DMS 273 treated with DMSO at 0.1 percent for 48 hours (cell line): ENCODE results near the gene INTS7.
"Not testable (repeated sequence)": the region's sequence is repeated elsewhere in the genome, so short reads cannot be mapped to it uniquely, and the experiment has no call there.

Experiments used
- DNase-seq: peaks from one replicate; lab custom pipeline; 2025; lab: John Stamatoyannopoulos, UW

INTS7 gene

GRCh38 chr1:211935448-211935970 lies 99.8 kb downstream of the INTS7 start:
- no peak for DNase-seq

DNA sequence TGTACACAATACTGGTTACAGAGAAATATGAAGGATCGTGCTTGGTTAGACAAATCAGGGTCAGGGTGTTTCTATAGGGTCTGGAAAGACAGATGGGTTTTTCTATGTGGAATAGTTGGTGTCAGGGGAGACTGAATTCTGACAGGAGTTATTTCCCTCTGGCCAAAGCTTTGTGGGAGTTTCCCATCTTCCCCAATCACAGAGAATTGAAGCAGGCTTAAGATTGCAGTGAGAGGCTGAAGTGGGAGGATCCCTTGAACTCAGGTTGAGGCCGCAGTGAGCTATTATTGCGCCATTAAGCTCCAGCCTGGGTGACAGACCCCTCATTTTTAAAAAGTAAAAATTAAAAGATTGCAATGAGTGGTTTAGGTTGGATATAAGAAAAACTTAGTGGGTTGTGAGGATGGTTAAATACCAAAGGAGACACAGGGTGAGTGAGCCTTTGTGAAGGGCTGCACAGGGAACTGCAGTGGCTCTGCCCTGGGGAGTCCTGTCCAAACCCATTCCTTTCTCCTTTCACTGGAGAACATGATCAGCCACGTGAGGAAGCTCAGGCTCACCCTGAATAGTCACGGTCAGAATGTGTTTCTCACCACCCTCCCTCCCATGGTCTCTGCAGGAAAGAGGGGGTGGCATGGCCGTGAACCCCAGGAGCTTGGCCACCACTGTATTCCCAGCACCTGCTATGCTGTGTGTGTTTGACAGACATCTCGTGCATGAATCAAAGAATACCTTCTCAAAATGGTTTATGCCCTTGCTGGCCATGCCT lies 101.2 kb downstream of the INTS7 start:
- no peak for DNase-seq

DNA sequence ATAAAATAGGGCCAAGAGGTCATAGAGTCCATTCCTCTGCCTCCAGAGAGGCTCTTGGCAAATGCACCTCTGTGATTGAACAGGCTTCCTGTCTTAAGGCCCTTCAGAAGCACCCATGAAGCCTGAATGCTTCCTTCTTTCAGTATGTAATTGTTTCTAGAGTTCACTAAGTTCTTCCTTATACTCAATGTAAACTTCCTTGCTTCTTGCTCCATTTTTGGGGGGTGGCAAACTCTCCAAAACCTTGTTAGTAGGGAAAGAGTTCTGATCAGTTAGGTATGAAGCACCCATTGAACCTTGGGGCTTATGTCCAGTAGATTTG lies 102.5 kb downstream of the INTS7 start:
- no peak for DNase-seq

GRCh38 chr1:211932231-211932932 lies 103.0 kb downstream of the INTS7 start:
- no peak for DNase-seq

- DNase-seq, result no peak
Measured at GRCh38 chr1:211929683-211930082, 105.7 kb downstream of the INTS7 start.

DNA sequence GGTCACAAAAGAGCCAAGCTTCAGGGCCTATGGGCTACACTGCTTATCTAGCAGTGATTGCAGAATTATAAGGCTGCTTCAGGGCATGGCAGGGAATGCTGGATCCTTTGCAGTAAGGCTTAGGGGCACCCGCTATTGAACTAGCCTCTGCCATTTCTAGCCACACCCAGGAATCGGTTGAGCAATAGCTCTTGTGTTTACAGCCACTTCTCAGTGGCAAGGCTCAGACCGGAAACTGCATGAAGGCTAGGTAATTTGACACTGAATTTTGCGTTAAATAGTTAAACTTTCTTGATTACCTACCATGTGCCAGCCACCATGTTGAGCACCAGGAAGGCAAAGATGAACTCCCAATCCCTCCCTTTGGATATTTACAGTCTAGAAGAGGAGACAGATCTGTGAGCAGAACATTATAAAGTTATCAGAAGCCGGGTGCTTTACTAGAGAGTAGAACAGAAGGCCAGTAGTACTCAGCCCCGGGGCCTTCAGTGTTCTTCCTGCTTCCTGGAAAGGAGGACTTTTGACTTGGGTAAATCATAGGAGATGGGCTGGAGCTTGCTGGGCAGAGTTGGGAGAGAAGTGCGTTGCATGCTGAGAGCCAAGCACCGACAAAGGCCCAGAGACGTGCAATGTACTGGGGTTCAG lies 106.2 kb downstream of the INTS7 start:
- DNase-seq, result no peak

GRCh38 chr1:211928290-211928801 lies 107.0 kb downstream of the INTS7 start:
- no peak for DNase-seq

DNA sequence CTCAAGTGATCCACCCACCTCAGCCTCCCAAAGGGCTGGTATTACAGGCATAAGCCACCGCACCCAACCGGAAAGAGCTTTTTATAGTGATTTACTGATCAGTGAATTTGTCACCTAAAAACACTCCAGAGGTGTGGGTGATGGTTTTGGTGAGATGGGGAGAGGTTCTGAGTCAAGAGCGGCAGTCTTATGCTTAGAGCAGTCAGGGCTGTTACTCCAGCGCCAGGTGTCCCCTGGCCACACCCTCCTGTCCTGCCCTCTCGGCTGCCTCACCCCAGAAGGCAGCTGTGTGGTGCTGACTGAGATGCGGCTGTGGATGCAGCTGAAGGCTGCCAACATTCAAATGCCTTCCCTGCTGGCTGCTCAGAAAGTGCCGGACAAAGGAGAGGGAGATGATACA lies 110.3 kb downstream of the INTS7 start:
- no peak for DNase-seq

DNA sequence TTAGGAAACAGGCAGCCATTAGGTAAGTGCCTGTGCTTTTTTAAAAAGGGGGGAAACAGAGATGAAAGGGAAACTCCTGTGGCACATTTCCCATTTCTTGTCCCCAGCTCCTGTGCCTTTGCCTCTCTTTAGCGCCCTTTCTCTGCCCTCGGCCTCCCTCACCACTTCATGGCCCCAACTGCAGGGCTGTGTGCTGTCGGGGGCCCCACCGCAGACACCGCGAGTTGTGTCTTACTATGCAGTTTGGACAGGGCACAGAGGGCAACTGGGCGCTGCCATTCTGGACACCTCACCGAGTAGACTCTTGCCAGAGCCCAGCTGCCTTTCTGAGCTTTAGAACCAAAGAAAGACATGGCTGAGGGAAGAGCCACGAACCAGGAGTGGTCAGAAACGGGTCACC lies 111.1 kb downstream of the INTS7 start:
- DNase-seq, result no peak

DNA sequence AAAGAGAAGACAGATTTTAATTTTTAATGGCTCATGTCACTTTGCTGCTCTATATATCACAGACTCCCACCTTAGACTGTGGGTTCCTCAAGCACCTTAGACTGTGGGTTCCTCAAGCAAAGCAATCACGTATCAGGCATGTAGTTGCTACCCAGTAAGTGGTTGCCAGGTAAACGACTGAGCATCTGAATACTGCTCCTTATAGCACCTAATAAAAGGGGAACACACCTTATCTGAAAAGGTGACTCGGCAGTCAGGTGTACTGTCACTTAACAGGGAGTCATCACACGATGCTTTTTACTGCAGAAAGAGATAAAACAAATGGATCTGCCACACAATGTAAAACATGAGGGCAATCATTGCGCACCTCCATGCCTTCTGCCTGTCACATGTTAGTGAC lies 112.3 kb downstream of the INTS7 start:
- DNase-seq, result no peak

- DNase-seq, result no peak
Measured at GRCh38 chr1:211921579-211922095, 113.7 kb downstream of the INTS7 start.

DNA sequence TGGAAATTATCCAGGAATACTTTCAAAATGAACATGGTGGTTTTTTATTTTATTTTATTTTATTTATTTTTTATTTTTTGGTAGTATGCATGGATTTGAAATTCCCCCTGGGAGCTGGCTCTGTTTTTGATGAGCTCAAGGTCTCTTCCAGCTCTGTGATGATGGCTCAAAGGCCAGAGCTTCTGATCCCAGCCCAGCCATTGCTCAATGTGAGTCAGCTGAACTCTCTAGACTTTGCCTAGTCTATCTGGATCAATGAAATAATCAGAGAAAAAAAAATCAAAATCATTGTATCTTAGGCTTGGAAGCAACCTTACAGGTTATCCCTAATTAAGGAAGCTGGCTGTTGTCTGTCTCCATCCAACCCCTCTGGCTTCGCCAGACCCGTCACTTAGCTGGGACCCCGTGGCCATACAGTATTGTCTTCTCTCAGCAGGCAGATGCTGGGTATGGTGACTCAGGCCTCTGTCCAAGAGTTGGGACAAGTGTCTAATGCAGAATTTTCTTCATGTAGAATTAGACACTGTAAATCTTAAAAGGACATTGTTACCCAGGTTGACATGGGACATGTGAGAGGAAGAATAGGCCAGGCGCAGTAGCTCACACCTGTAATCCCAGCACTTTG lies 114.6 kb downstream of the INTS7 start:
- DNase-seq, result no peak

- no peak for DNase-seq
Measured at GRCh38 chr1:211920141-211920572, 115.2 kb downstream of the INTS7 start.

GRCh38 chr1:211918843-211919414 lies 116.4 kb downstream of the INTS7 start:
- DNase-seq, result no peak

- DNase-seq, result not testable (repeated sequence)
Measured at GRCh38 chr1:211916458-211916857, 118.9 kb downstream of the INTS7 start.

GRCh38 chr1:211915924-211916323 lies 119.4 kb downstream of the INTS7 start:
- no peak for DNase-seq

DNA sequence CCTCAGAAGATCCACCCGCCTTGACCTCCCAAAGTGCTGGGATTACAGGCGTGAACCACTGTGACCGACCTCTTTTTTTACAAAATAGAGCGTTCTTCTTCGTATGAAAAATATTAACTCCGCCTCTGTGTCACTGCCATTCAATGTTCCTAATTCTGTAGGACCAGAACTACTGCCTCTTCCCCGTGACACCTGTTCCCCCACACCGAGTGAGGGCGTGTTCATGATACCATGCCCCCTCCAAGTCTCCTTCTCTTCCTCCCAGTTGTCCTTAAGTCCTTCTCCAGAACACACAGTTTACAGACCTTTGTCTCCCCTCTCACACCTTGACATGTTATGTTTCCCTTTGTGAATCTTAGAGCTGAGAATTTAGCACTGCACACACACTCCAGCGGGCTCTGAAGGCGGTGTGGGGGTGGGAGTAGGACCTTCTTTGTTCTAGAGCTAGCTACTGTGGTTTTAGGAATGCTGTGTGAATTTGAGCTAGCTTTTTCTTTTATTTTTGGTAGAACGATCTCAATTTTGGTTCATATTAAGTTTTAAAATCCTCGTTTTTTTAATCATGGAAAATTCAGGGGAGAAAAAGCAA lies 122.4 kb downstream of the INTS7 start:
- DNase-seq, result no peak

DNA sequence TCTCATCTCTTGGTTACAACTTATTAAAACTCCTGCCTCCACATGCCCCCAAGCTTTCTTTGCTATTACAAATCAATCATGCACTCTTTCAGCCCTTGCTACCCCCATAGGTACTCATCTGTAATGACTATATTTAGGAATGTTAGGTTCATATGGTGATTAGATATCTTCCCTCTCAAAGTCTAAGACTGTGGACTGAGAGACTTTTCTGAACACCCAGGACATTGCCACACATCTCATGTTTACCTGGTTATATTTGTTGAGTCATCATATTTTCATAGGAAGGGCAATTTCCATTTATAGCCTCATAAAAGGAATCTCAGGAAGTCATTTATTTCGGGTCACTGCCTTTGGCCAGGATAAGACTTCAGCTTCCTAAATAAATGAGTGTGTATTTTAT lies 123.3 kb downstream of the INTS7 start:
- no peak for DNase-seq

DNA sequence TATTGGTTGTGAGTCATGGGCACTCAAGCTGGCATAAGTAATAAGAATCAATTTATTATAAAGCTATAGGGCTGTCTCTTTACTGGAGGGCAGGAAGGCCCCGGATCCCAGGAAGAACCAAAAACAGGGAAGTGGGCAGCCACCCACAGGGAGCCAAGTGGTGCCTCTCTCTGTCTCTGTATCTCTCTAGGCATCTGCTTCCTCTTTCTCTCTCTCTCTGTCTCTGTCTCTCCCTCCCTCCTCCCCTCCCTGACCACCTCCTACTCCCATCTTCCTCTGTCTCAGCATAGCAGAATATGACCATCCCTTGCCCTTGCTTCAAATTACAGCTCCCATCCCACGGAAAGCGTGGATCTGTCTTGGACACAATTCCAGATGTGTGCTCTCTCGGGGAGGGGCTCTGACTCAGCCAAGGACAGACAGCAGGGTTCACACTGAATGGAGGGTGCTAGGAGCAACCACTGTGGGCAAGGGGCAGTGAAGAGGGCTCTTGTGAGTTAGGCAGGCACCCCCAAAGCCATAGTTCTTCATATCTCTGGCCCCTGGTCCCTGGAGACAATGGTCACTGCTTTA lies 124.4 kb downstream of the INTS7 start:
- no peak for DNase-seq

GRCh38 chr1:211910113-211910884 lies 125.1 kb downstream of the INTS7 start:
- DNase-seq, result no peak
